ENCODE results near the gene CADM2.

GRCh38 chr3:85709346-85709892 lies 750.6 kb downstream of the CADM2 start:
- TF ChIP-seq POLR2A (IDR thresholded peaks at IDR 0.05), result no peak
- TF ChIP-seq CTCF (IDR thresholded peaks at IDR 0.05), result no peak
